Measurements from ENCODE around the gene GZMM.

Gene GZMM

GRCh38 chr19:497491-497868 is 46.4 kb upstream of the GZMM start:
- H3K27ac ChIP-seq, result no peak overlapping the region
- TF ChIP-seq CTCF (conservative IDR thresholded peaks at IDR 0.05), result no peak
- no peak for TF ChIP-seq ZFX (IDR thresholded peaks at IDR 0.05)

GRCh38 chr19:497869-498510 is 45.9 kb upstream of the GZMM start:
- TF ChIP-seq CTCF (conservative IDR thresholded peaks at IDR 0.05) (no peak), ZFX (IDR thresholded peaks at IDR 0.05) (no peak)
- no peak overlapping the region for H3K27ac ChIP-seq

GRCh38 chr19:498511-498891 is 45.4 kb upstream of the GZMM start:
- no peak overlapping the region for H3K27ac ChIP-seq
- no peak for TF ChIP-seq CTCF (conservative IDR thresholded peaks at IDR 0.05)
- no peak for TF ChIP-seq ZFX (IDR thresholded peaks at IDR 0.05)

GRCh38 chr19:498977-499623 is 44.8 kb upstream of the GZMM start:
- no peak overlapping the region for H3K27ac ChIP-seq

GRCh38 chr19:501646-502045 is 42.2 kb upstream of the GZMM start:
- no peak for TF ChIP-seq CTCF (conservative IDR thresholded peaks at IDR 0.05)
- no peak for TF ChIP-seq ZFX (IDR thresholded peaks at IDR 0.05)
- no peak overlapping the region for H3K27ac ChIP-seq

More at GRCh38 chr19:498977-499623, 44.8 kb upstream of the GZMM start:
- no peak for TF ChIP-seq ZFX (IDR thresholded peaks at IDR 0.05)
- no peak for TF ChIP-seq CTCF (conservative IDR thresholded peaks at IDR 0.05)

- H3K27ac ChIP-seq, result no peak overlapping the region
- TF ChIP-seq ZFX (IDR thresholded peaks at IDR 0.05) (no peak), CTCF (conservative IDR thresholded peaks at IDR 0.05) (no peak)
These were observed 39.2 kb upstream of the GZMM start for GRCh38 chr19:504616-505015.

- peak overlapping the region; percentile 93 for H3K27ac ChIP-seq
- peak; percentile 98 for TF ChIP-seq CTCF (conservative IDR thresholded peaks at IDR 0.05)
- no peak; the same call in 1 of the 2 replicates for TF ChIP-seq ZFX (IDR thresholded peaks at IDR 0.05)
These were observed 37.2 kb upstream of the GZMM start for GRCh38 chr19:506404-507285.
